Ectodermal cell (in vitro differentiated cells): ENCODE data around the gene CCDC27.

Source experiments
- H3K27ac ChIP-seq: 2 replicates; pipeline ENCODE4 v1.7.0; 2013; ENCODE audit warnings: mild to moderate bottlenecking, low read depth, low read length; ENCODE audit not compliant: insufficient read depth, poor library complexity, severe bottlenecking
- H3K27me3 ChIP-seq: 2 replicates; pipeline ENCODE4 v1.7.0; 2013; ENCODE audit warnings: mild to moderate bottlenecking, low read length; ENCODE audit not compliant: insufficient read depth, control insufficient read depth, poor library complexity, severe bottlenecking
- H3K36me3 ChIP-seq: one replicate; pipeline ENCODE4 v1.7.0; 2013; ENCODE audit warnings: low read length; ENCODE audit not compliant: control insufficient read depth, insufficient read depth
- H3K4me1 ChIP-seq: one replicate; pipeline ENCODE4 v1.7.0; 2013; ENCODE audit warnings: low read length; ENCODE audit not compliant: control insufficient read depth, insufficient read depth
- H3K4me3 ChIP-seq: 2 replicates; pipeline ENCODE4 v1.7.0; 2013; ENCODE audit warnings: low read depth, low read length, control low read depth; ENCODE audit not compliant: insufficient read depth
- H3K9me3 ChIP-seq: 2 replicates; pipeline ENCODE4 v1.7.0; 2013; ENCODE audit warnings: mild to moderate bottlenecking, low read length, moderate library complexity; ENCODE audit not compliant: control insufficient read depth
- WGBS, 2 experiments: methylation state at CpG; one replicate each; pipeline ENCODE4 v1.1.7; 2013; ENCODE audit warnings: missing lambda C conversion rate in 2 of 2; 5-methylcytosine and 5-hydroxymethylcytosine counted together

CCDC27 gene

GRCh38 chr1:3730543-3731247, 21.6 kb upstream of the CCDC27 start:
- no peaks in the 10 kb centered on the region for H3K9me3 ChIP-seq
- 93 to 94% methylated on average over 25 of the region's 25 CpGs for WGBS, 2 experiments
- H3K4me3 ChIP-seq, result no peak overlapping the region
- peaks cover 5% of the 10 kb centered on the region for H3K27me3 ChIP-seq
- peaks cover 6% of the 10 kb centered on the region for H3K36me3 ChIP-seq
- peaks cover 9% of the 10 kb centered on the region for H3K4me1 ChIP-seq
- no peak overlapping the region for H3K27ac ChIP-seq

- peaks cover 5% of the 10 kb centered on the region for H3K27me3 ChIP-seq
- H3K4me1 ChIP-seq, result peaks cover 9% of the 10 kb centered on the region
- WGBS, 2 experiments, result 74 to 75% methylated on average over 25 of the region's 25 CpGs
- H3K9me3 ChIP-seq, result no peaks in the 10 kb centered on the region
- no peak overlapping the region for H3K4me3 ChIP-seq
- H3K27ac ChIP-seq, result no peak overlapping the region
- peaks cover 13% of the 10 kb centered on the region for H3K36me3 ChIP-seq
Observed at GRCh38 chr1:3731583-3732433, 20.4 kb upstream of the CCDC27 start.

DNA sequence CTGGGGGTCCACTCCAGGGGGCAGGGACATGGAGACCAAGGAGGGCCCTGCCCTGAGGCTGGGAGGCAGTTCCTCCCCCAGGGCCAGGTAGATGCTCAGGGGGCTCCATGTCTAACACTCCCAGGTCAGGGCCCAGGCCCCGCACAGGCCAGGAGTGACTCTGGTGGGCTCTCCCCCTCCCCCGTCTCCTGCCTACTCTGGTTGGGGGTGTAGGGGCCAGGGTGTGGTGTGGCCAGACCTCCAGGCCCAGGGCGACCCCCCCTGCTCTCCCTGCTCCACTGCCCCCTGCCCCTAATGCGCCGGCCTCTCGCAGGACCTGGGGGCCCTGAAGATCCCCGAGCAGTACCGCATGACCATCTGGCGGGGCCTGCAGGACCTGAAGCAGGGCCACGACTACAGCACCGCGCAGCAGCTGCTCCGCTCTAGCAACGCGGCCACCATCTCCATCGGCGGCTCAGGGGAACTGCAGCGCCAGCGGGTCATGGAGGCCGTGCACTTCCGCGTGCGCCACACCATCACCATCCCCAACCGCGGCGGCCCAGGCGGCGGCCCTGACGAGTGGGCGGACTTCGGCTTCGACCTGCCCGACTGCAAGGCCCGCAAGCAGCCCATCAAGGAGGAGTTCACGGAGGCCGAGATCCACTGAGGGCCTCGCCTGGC, 19.7 kb upstream of the CCDC27 start:
- H3K9me3 ChIP-seq, result no peaks in the 10 kb centered on the region
- peaks cover 13% of the 10 kb centered on the region for H3K36me3 ChIP-seq
- H3K4me3 ChIP-seq, result no peak overlapping the region
- H3K4me1 ChIP-seq, result peaks cover 9% of the 10 kb centered on the region
- H3K27me3 ChIP-seq, result peaks cover 5% of the 10 kb centered on the region
- 81 to 88% methylated on average over 37 of the region's 37 CpGs for WGBS, 2 experiments
- no peak overlapping the region for H3K27ac ChIP-seq

GRCh38 chr1:3733094-3733882, 19.0 kb upstream of the CCDC27 start:
- no peak overlapping the region for H3K27ac ChIP-seq
- H3K36me3 ChIP-seq, result peaks cover 13% of the 10 kb centered on the region
- no peak overlapping the region for H3K4me3 ChIP-seq
- peaks cover 5% of the 10 kb centered on the region for H3K27me3 ChIP-seq
- WGBS, 2 experiments, result 91 to 93% methylated on average over 29 of the region's 29 CpGs
- no peaks in the 10 kb centered on the region for H3K9me3 ChIP-seq
- peaks cover 9% of the 10 kb centered on the region for H3K4me1 ChIP-seq

GRCh38 chr1:3733883-3734589, 18.2 kb upstream of the CCDC27 start:
- Histone ChIP-seq H3K27ac (no peak overlapping the region), H3K4me3 (no peak overlapping the region), H3K36me3 (peaks cover 20% of the 10 kb centered on the region), H3K4me1 (peaks cover 9% of the 10 kb centered on the region), H3K9me3 (no peaks in the 10 kb centered on the region), H3K27me3 (peaks cover under 1% of the 10 kb centered on the region)
- 90% methylated on average over 17 of the region's 17 CpGs for WGBS, 2 experiments

DNA sequence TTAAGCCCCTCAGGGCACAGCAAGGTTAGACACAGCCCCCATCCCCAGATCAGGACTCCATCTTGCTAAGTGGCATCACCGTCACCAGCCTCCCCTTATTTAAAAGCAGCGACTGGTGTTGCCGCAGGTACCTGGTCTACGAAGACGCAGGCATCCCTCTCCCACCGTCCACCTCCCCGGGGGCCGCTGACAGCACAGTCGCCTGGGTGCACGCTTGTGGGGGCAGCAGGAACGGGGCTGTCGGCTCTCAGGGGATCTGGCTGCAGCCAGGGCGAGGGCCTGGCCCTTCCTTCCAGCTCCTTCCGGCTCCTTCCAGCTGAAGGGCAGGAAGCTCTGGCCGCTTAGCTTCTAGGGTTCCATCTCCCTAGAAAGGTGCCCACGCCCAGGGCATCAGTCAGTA, 17.6 kb upstream of the CCDC27 start:
- peaks cover 20% of the 10 kb centered on the region for H3K36me3 ChIP-seq
- 95 to 97% methylated on average over 16 of the region's 16 CpGs for WGBS, 2 experiments

GRCh38 chr1:3735027-3735681, 17.1 kb upstream of the CCDC27 start:
- H3K27me3 ChIP-seq, result no peaks in the 10 kb centered on the region
- peaks cover 20% of the 10 kb centered on the region for H3K36me3 ChIP-seq
- H3K4me3 ChIP-seq, result no peak overlapping the region
- H3K9me3 ChIP-seq, result no peaks in the 10 kb centered on the region
- no peak overlapping the region for H3K27ac ChIP-seq
- peaks cover 9% of the 10 kb centered on the region for H3K4me1 ChIP-seq
- WGBS, 2 experiments, result 94 to 95% methylated on average over 10 to 12 of the region's 12 CpGs

More for the DNA sequence above, 17.6 kb upstream of the CCDC27 start:
- Histone ChIP-seq H3K27me3 (no peaks in the 10 kb centered on the region), H3K9me3 (no peaks in the 10 kb centered on the region), H3K4me3 (no peak overlapping the region), H3K27ac (no peak overlapping the region), H3K4me1 (peaks cover 9% of the 10 kb centered on the region)

DNA sequence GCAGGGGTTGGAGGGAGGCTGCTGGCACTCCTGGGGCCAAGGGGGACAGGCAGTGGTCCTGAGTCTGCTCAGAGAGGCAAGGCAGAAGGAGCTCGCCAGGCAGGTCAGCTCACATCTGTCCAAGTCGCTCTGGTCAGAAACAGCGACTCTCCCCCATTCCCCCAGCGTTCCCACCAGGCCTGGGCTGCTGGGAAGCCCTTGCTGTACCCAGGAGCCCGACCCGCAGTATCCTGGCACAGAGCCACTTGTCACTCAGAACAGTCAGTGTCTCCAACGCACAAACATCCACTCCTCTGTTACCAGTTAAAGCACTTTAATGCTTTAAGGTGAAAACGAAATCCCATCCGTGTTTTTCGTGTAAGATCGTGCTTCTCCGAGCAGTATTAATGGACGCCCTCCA, 16.6 kb upstream of the CCDC27 start:
- Histone ChIP-seq H3K9me3 (no peaks in the 10 kb centered on the region), H3K27me3 (no peaks in the 10 kb centered on the region), H3K36me3 (peaks cover 21% of the 10 kb centered on the region), H3K4me1 (peaks cover 9% of the 10 kb centered on the region), H3K27ac (no peak overlapping the region), H3K4me3 (no peak overlapping the region)
- WGBS, 2 experiments, result 95% methylated on average over 13 of the region's 13 CpGs

- Histone ChIP-seq H3K9me3 (no peaks in the 10 kb centered on the region), H3K4me1 (peaks cover 9% of the 10 kb centered on the region), H3K27ac (no peak overlapping the region), H3K27me3 (no peaks in the 10 kb centered on the region), H3K36me3 (peaks cover 26% of the 10 kb centered on the region), H3K4me3 (no peak overlapping the region)
- WGBS, 2 experiments, result 92 to 96% methylated on average over 13 of the region's 13 CpGs
Observed at GRCh38 chr1:3736131-3736561, 16.1 kb upstream of the CCDC27 start.
